RWPE2 (cell line): ENCODE results near the gene TUBB2B.
"Not testable (repeated sequence)": the region's sequence is repeated elsewhere in the genome, so short reads cannot be mapped to it uniquely, and the experiment has no call there.

Experiments used
- ATAC-seq: fragments of 200-7000 bp; cut with Tn5 transposase; 3 replicates; pipeline ENCODE4 v1.9.1; 2021; ENCODE audit warnings: low read depth
- DNase-seq: peaks from one replicate; pipeline ENCODE4 v3.0.0-alpha.2; 2020; ENCODE audit warnings: low spot score
- H3K27ac ChIP-seq: fragments of 450-650 bp; 2 replicates; pipeline ENCODE4 v1.5.1; 2017; ENCODE audit warnings: mild to moderate bottlenecking; ENCODE audit not compliant: poor library complexity, severe bottlenecking
- H3K27me3 ChIP-seq: fragments of 250-450 bp; sonication (Bioruptor Pico); 2 replicates; pipeline ENCODE4 v1.5.1; 2021; ENCODE audit warnings: mild to moderate bottlenecking, moderate library complexity; ENCODE audit not compliant: insufficient read depth, poor library complexity, severe bottlenecking
- H3K36me3 ChIP-seq: fragments of 250-450 bp; sonication (Bioruptor Pico); 2 replicates; pipeline ENCODE4 v1.5.1; 2020; ENCODE audit warnings: low read depth, mild to moderate bottlenecking, moderate library complexity
- H3K4me1 ChIP-seq: fragments of 250-450 bp; sonication (Bioruptor Pico); 2 replicates; pipeline ENCODE4 v1.5.1; 2021; ENCODE audit warnings: mild to moderate bottlenecking, moderate library complexity; ENCODE audit not compliant: insufficient read depth, poor library complexity, severe bottlenecking
- H3K4me3 ChIP-seq: fragments of 250-450 bp; sonication (Bioruptor Pico); 2 replicates; pipeline ENCODE4 v1.5.1; 2021; ENCODE audit warnings: mild to moderate bottlenecking, moderate library complexity; ENCODE audit not compliant: severe bottlenecking
- H3K9me3 ChIP-seq: fragments of 250-450 bp; sonication (Bioruptor Pico); 2 replicates; pipeline ENCODE4 v1.5.1; 2021; ENCODE audit warnings: mild to moderate bottlenecking, moderate library complexity; ENCODE audit not compliant: severe bottlenecking
- TF ChIP-seq, protein P1 (sequence below): fragments of 450-650 bp; IDR thresholded peaks from one replicate; pipeline ENCODE4 v1.5.1; 2017; ENCODE audit warnings: mild to moderate bottlenecking, moderate library complexity; ENCODE audit not compliant: poor library complexity, severe bottlenecking

TUBB2B gene

GRCh38 chr6:3186974-3187382, 40.5 kb downstream of the TUBB2B start:
- TF ChIP-seq, protein P1, sequence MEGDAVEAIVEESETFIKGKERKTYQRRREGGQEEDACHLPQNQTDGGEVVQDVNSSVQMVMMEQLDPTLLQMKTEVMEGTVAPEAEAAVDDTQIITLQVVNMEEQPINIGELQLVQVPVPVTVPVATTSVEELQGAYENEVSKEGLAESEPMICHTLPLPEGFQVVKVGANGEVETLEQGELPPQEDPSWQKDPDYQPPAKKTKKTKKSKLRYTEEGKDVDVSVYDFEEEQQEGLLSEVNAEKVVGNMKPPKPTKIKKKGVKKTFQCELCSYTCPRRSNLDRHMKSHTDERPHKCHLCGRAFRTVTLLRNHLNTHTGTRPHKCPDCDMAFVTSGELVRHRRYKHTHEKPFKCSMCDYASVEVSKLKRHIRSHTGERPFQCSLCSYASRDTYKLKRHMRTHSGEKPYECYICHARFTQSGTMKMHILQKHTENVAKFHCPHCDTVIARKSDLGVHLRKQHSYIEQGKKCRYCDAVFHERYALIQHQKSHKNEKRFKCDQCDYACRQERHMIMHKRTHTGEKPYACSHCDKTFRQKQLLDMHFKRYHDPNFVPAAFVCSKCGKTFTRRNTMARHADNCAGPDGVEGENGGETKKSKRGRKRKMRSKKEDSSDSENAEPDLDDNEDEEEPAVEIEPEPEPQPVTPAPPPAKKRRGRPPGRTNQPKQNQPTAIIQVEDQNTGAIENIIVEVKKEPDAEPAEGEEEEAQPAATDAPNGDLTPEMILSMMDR: no peak
- DNase-seq: no peak

GRCh38 chr6:3183066-3183465, 44.4 kb downstream of the TUBB2B start:
- Histone ChIP-seq H3K27ac (no peak overlapping the region), H3K27me3 (no peaks in the 10 kb centered on the region), H3K9me3 (no peaks in the 10 kb centered on the region), H3K4me3 (no peak overlapping the region), H3K4me1 (no peaks in the 10 kb centered on the region), H3K36me3 (no peaks in the 10 kb centered on the region)
- no peak for ATAC-seq
- TF ChIP-seq, protein P1: no peak
- no peak for DNase-seq

More at GRCh38 chr6:3186974-3187382, 40.5 kb downstream of the TUBB2B start:
- no peak overlapping the region for H3K4me3 ChIP-seq
- H3K27me3 ChIP-seq: no peaks in the 10 kb centered on the region
- H3K9me3 ChIP-seq: no peaks in the 10 kb centered on the region
- no peak overlapping the region for H3K27ac ChIP-seq
- no peaks in the 10 kb centered on the region for H3K36me3 ChIP-seq
- ATAC-seq: no peak
- H3K4me1 ChIP-seq: no peaks in the 10 kb centered on the region

DNA sequence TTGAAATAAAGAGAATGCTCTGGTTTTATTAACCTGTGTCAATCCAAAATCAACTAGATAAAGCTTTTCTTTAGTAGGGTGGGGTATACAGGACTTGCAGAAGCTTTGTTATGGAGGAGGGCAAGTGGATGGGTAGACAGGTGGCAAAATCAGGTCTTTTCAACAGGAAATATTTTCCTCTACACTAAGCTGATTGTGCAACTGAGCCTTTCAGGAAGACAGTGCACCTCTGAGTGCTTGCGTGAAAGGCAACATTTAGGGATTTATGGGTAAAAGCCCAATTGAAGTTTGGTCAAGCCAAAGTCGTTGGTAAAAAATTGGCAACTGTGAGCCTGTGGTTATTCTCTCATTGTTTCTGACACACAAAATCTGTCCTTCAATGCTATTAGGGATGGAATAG, 46.3 kb downstream of the TUBB2B start:
- H3K4me1 ChIP-seq: no peaks in the 10 kb centered on the region
- no peak overlapping the region for H3K4me3 ChIP-seq
- H3K9me3 ChIP-seq: no peaks in the 10 kb centered on the region
- TF ChIP-seq, protein P1: no peak
- DNase-seq (no peak), ATAC-seq (no peak)
- no peaks in the 10 kb centered on the region for H3K36me3 ChIP-seq
- H3K27me3 ChIP-seq: no peaks in the 10 kb centered on the region
- H3K27ac ChIP-seq: no peak overlapping the region

DNA sequence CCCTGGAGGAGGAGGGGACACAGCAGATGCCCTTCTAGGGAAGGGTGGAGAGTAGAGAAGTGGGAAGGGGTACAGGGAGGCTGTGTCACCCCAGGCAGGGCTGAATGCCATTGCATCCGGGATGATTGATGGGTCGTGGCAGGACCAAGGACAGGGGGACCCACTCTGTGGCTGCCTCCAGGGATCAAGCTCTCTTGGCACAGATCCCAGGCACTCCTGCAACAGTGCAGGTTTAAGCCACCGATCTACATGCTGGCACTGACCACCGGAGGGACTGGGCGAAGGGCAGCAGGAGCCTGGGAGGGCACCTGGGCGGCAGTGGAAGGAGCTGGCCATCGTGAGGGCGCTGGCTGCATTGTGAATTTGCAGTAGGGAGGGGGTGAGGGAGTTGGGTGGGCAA, 47.5 kb downstream of the TUBB2B start:
- H3K27ac ChIP-seq, DNase-seq, H3K36me3 ChIP-seq, ATAC-seq, H3K27me3 ChIP-seq, H3K4me1 ChIP-seq, H3K9me3 ChIP-seq, H3K4me3 ChIP-seq: not testable (repeated sequence)

- not testable (repeated sequence) for H3K27ac ChIP-seq, H3K4me1 ChIP-seq, H3K36me3 ChIP-seq, H3K9me3 ChIP-seq, H3K27me3 ChIP-seq, DNase-seq, ATAC-seq, H3K4me3 ChIP-seq
Measured at GRCh38 chr6:3178666-3179065, 48.8 kb downstream of the TUBB2B start.

DNA sequence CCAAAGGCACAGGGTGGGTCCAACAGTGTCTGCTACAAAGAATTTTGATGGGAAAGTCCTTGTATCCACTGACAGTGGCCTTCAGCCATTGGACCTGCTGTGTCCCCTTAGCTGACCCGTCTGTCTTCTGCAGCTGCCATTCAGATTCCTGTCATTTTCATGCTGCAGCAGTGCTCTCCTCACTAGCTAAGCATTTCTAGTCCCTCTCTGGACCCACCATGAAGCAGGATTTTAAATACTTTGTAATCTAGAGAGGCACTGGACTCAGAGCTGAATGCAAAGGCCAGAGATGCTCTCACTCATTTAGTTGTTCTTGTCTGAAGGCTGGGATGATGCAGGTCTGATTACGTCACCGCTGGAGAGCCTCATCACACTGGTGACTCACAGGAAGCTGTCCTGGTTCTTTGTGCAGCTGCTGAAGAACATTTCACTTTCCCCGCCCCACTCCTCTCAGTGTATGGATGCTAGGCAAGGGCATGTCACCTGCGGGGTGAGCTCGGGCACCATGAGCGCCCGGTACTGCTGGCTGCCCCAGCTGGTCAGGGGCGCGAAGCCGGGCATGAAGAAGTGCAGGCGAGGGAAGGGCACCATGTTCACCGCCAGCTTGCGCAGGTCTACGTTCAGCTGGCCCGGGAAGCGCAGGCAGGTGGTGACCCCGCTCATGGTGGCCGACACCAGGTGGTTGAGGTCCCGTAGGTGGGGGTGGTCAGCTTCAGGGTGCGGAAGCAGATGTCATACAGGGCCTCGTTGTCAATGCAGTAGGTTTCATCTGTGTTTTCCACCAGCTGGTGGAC, 50.7 kb downstream of the TUBB2B start:
- no peaks in the 10 kb centered on the region for H3K4me1 ChIP-seq
- H3K4me3 ChIP-seq: no peak overlapping the region
- DNase-seq: no peak
- no peaks in the 10 kb centered on the region for H3K9me3 ChIP-seq
- TF ChIP-seq, protein P1: no peak
- H3K27ac ChIP-seq: no peak overlapping the region
- no peaks in the 10 kb centered on the region for H3K36me3 ChIP-seq
- peak; percentile 89 for ATAC-seq
- no peaks in the 10 kb centered on the region for H3K27me3 ChIP-seq
